HEK293T (cell line): Measurements from ENCODE around the gene HDAC10.

ENCODE experiments used
- CTCF ChIA-PET: fragments of 350-600 bp; formaldehyde crosslinking; extraction: SDS; loops from one replicate; lab custom pipeline; 2021; ENCODE audit warnings: antibody characterized with exemption, inconsistent platforms; lab: Yijun Ruan, JAX
- POLR2A ChIA-PET: fragments of 350-600 bp; formaldehyde crosslinking; extraction: SDS; loops from one replicate; lab custom pipeline; 2020; ENCODE audit warnings: antibody characterized with exemption, inconsistent platforms; lab: Yijun Ruan, JAX
- DNase-seq: peaks from one replicate; pipeline ENCODE4 v3.0.0; 2012; ENCODE audit warnings: mixed read lengths; ENCODE audit errors: extremely low spot score
- ARNT ChIP-seq: fragments of 450-650 bp; IDR thresholded peaks from 2 replicates; pipeline ENCODE4 v1.6.1; 2017; ENCODE audit warnings: mild to moderate bottlenecking
- BHLHE40 ChIP-seq: fragments of 450-650 bp; IDR thresholded peaks from 2 replicates; pipeline ENCODE4 v1.6.1; 2016; ENCODE audit warnings: mild to moderate bottlenecking, moderate library complexity, borderline replicate concordance
- CTBP1 ChIP-seq: fragments of 450-650 bp; IDR thresholded peaks from 2 replicates; pipeline ENCODE4 v1.6.1; 2016; ENCODE audit warnings: borderline replicate concordance
- ELF4 ChIP-seq: fragments of 450-650 bp; IDR thresholded peaks from 2 replicates; pipeline ENCODE4 v1.6.1; 2017; ENCODE audit warnings: antibody characterized with exemption
- FOXA1 ChIP-seq: fragments of 450-650 bp; IDR thresholded peaks from 2 replicates; pipeline ENCODE4 v1.6.1; 2016; ENCODE audit warnings: mild to moderate bottlenecking
- FOXK2 ChIP-seq: fragments of 450-650 bp; IDR thresholded peaks from 2 replicates; pipeline ENCODE4 v1.6.1; 2016; ENCODE audit warnings: mild to moderate bottlenecking
- FOXM1 ChIP-seq: fragments of 450-650 bp; IDR thresholded peaks from 2 replicates; pipeline ENCODE4 v1.6.1; 2017; ENCODE audit warnings: mild to moderate bottlenecking, borderline replicate concordance
- HDGF ChIP-seq: fragments of 450-650 bp; IDR thresholded peaks from 2 replicates; pipeline ENCODE4 v1.6.1; 2017; ENCODE audit warnings: antibody characterized with exemption, borderline replicate concordance
- L3MBTL2 ChIP-seq: fragments of 450-650 bp; conservative IDR thresholded peaks from 2 replicates; pipeline ENCODE4 v1.6.1; 2016; ENCODE audit warnings: mild to moderate bottlenecking
- LEF1 ChIP-seq: fragments of 450-650 bp; IDR thresholded peaks from 2 replicates; pipeline ENCODE4 v1.6.1; 2017; ENCODE audit warnings: mild to moderate bottlenecking, borderline replicate concordance
- NFRKB ChIP-seq: fragments of 450-650 bp; IDR thresholded peaks from 2 replicates; pipeline ENCODE4 v1.6.1; 2016; ENCODE audit warnings: mild to moderate bottlenecking, moderate library complexity
- SP1 ChIP-seq: fragments of 450-650 bp; IDR thresholded peaks from 2 replicates; pipeline ENCODE4 v1.6.1; 2017
- SUZ12 ChIP-seq: fragments of 450-650 bp; IDR thresholded peaks from 2 replicates; pipeline ENCODE4 v1.6.1; 2016; ENCODE audit warnings: mild to moderate bottlenecking
- TARDBP ChIP-seq: fragments of 450-650 bp; IDR thresholded peaks from 2 replicates; pipeline ENCODE4 v1.6.1; 2016
- ZNF384 ChIP-seq: fragments of 450-650 bp; IDR thresholded peaks from 2 replicates; pipeline ENCODE4 v1.6.1; 2016
- TF ChIP-seq, protein P1 (sequence below): fragments of 450-650 bp; IDR thresholded peaks from 2 replicates; pipeline ENCODE4 v1.6.1; 2016

Gene HDAC10

GRCh38 chr22:50229370-50229769, 21.7 kb downstream of the HDAC10 start:
- TF ChIP-seq NFRKB (no peak), L3MBTL2 (no peak), SP1 (no peak), LEF1 (no peak), ZNF384 (no peak), FOXK2 (no peak), FOXA1 (no peak), HDGF (no peak), FOXM1 (no peak), ARNT (no peak)
- ChIA-PET CTCF (interaction anchor here (0.6 kb wide), 1 partner anchor 23 kb away, joined by 3 read pairs; no protein-coding TSS in a partner anchor), POLR2A (no interaction called here)
- DNase-seq = no peak

DNA sequence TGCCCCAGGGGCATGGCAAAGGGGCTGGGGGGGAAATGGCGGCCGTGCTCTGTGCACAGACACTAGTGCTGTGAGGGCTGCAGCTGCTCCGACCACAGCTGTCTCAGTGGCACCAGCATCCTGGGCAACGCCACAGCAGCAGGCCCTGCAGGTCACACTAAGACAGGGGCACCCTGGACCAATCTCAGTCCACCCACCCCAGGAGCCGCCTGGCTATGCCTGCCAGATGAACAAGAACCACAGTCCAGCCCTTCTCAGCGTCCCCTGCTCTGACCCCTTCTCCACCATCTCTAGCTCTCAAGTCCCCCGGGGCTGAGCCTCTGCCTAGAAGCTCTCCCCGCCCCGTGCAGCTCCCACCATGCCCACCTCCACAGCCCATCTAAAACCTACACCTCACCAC, 22.7 kb downstream of the HDAC10 start:
- ChIA-PET CTCF (interaction anchor here (0.6 kb wide), 1 partner anchor 99 kb away, joined by 3 read pairs; no protein-coding TSS in a partner anchor), POLR2A (no interaction called here)
- TF ChIP-seq, protein P1, sequence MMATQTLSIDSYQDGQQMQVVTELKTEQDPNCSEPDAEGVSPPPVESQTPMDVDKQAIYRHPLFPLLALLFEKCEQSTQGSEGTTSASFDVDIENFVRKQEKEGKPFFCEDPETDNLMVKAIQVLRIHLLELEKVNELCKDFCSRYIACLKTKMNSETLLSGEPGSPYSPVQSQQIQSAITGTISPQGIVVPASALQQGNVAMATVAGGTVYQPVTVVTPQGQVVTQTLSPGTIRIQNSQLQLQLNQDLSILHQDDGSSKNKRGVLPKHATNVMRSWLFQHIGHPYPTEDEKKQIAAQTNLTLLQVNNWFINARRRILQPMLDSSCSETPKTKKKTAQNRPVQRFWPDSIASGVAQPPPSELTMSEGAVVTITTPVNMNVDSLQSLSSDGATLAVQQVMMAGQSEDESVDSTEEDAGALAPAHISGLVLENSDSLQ = no peak
- TF ChIP-seq ARNT (no peak), FOXA1 (no peak), CTBP1 (no peak), TARDBP (no peak), ZNF384 (no peak), FOXM1 (no peak), LEF1 (no peak)
- no peak for DNase-seq

DNA sequence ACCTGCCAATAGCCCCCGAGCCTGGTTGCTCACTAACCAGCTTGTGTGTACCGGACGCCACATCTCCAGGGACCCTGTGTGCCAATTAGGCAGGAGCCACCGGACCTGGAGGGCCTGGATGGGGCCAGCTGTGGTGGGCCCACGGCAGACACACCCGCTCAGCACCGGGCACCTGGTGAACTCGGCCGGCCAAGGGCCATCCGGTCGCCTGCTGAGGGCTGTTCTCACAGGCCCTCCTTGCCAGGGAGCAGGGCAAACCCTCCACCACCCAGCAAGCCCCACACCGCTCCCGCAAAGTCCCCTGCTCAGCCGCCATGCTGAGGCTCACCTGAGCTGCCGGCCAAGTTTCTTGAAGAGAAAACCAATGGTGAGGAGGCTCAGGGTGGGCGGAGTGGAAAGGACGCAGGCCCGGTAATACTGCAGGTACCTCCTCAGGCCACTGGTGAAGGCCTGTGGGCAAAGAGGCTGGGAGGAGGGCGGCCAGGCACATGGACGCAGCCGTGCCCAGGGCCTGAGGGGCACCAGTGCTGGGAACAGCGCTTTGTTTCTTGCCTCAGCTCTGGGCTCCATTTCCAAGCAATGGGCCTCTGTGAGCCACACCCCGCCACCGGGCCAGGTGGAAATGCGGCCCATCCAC, 23.4 kb downstream of the HDAC10 start:
- CTCF ChIA-PET = interaction anchor here (0.6 kb wide), 1 partner anchor 100 kb away, joined by 3 read pairs; no protein-coding TSS in a partner anchor
- TF ChIP-seq FOXA1 (no peak), ZNF384 (no peak), BHLHE40 (no peak), FOXM1 (no peak), TARDBP (no peak), SP1 (no peak), HDGF (no peak)

DNA sequence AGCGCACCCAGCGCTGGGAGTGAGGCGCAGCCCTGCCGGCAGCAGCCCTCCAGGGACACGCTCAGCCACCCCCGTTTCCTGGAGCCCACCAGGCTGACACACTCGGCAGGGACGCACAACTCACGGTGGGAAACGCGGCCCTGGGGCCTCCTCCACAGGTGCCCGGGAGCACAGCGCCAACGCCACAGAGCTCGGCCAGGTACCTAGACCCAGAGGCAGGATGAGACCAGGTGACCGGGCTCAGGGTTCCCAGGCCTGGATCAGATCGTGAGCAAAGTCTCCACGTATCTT, 24.2 kb downstream of the HDAC10 start:
- CTCF ChIA-PET = no interaction called here
- no peak for DNase-seq
- TF ChIP-seq SP1 = no peak
- POLR2A ChIA-PET = no interaction called here

More for the DNA sequence above, 23.4 kb downstream of the HDAC10 start:
- POLR2A ChIA-PET = no interaction called here
- DNase-seq = no peak

DNA sequence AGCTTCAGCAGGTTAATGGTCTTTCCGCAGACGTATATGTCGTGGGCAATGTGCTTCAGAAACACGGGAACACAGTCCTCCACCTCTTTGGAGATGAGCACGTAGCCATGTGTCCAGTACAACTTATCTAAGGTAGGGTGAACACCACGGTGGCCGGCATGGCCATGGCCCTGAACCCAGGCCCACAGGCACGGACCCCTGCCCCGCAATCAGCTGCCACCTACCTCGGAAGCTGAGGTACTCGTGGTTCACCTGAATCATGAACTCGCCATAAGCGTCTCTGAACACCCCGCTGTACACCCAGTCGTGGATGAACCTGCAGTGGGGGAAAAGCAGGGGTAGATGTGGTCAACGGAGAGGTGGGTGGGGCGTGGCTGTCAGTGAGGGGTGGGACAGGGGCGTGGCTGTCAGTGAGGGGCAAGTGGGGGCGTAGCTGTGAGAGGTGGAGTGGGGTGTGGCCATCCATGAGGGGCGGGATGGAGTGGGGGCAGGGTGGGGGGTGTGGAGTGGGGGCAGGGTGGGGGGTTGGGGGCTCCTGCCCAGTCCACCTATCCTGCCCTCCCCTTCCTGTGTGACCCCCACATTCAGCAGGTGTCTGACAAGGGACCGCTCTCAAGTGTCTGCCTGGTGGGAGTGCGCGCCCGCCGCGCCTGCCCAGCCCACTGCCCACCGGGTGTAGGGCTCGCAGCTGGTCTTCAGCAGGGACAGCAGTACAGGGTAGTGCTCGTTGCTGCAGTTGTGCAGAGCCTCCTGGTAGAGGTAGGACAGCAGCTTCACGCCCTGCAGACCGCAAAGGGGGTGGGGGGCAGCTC, 24.8 kb downstream of the HDAC10 start:
- TF ChIP-seq SUZ12 = no peak
- TF ChIP-seq FOXK2 = no peak
- TF ChIP-seq HDGF = no peak
- TF ChIP-seq, protein P1 = no peak
- TF ChIP-seq SP1 = no peak
- ChIA-PET POLR2A (no interaction called here), CTCF (no interaction called here)
- no peak for DNase-seq

DNA sequence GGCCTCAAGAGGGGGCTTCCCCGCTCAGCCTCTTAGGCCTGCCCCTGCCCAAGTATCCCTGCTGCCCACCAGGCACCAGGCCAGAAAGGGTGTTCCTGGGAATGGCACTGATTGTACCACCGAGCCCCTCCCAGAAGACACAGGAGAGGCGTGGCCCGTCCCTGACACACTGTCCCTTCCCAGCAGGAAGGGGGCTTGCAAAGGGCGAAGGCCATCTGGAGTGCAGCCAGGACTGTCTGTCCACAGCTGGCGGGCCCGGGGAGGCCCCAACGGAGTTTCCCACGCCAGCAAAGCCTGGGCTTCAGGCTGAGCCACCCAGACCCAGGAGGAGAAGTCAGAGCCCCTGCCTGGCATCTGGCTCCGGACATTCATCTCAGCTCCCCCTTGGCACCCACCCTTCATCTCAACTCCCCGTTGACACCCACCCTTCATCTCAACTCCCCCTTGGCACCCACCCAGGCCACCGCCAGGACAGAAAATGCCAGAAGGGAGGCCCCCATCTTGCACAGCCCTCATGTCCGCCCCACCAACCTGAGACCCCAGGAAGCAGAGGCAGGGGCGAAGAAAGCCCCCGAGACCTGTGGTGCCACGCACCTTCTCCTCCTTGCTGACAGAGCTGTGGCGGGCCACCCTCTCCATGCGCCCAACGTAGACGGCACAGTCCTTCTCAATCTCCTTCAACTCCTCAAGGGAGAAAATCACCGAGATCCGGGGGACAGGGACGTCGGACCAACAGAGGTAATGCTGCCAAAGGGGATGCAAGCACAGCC, 25.7 kb downstream of the HDAC10 start:
- ChIA-PET POLR2A (no interaction called here), CTCF (no interaction called here)
- TF ChIP-seq, protein P1 = no peak
- TF ChIP-seq FOXM1 (no peak), LEF1 (no peak), SUZ12 (no peak), CTBP1 (no peak), L3MBTL2 (no peak), ELF4 (no peak), HDGF (no peak), BHLHE40 (no peak), FOXK2 (no peak), FOXA1 (no peak)
- no peak for DNase-seq
